Smooth muscle cell of the brain vasculature (primary cell): ENCODE results near the gene KRT17.

ENCODE experiments used
- DNase-seq: peaks from one replicate; pipeline ENCODE4 v3.0.0-alpha.2; 2012; ENCODE audit warnings: low read depth, low spot score

Gene KRT17

DNA sequence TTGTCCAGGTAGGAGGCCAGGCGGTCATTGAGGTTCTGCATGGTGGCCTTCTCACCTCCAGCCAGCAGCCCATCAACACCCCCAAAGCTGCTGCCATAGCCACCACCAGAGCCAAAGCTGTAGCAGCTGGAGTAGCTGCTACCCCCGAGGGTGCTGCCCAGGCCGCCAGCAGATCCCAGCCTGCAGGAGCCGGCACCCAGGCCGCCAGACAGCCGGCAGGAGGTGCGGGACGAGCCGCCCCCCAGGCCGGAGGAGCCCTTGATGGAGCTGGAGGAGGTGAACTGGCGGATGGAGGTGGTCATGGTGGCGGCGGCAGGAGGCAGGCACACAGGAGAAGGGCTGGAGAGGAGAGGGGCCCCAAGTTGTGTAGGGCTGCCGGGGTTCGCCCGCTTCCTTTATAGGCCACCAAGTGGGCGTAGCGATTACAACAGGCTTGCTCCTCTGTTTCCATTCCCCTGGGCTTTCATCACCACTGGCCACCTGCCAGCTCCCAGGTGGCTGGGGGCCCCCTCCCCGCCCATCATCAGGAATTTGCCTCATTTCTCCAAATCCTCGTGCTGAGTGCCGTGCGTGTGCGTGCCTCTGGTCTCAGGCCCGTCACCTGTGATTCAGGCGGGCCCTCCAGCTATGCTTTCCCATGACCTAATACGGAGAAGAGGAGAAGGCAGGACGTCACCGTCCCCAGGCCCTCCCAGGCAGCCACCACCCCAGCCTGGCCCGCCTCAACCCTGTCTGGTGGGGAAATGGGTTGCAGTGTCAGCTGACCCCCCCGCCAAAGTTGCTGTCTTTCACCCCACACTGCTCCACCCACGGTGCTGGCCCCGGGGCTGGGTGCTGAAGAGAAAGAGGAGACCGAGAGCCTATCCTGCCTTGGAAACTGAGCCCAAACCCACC lies at the start of gene KRT17:
Gene KRT17 (minus strand): TSS at position 368 of the 894 bp plus-strand sequence. CDS start 66 bp downstream, at position 302.
- no peak for DNase-seq

DNA sequence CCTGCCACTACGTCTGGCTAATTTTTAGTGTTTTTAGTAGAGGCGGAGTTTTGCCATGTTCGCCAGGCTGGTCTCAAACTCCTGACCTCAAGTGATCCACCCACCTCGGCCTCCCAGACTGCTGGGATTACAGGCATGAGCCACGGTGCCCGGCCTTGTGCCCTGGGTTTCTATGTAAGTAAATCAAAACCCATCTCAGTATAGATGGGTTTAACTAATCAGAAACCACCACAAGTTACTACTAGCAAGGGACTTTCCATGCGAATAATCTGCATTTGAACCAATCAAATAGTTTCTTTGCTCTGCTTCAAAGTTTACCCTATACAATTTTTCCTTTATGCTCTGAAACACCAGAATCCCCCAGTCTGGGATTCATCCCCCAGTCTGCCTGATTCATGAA lies 47.8 kb upstream of the KRT17 start:
- no peak for DNase-seq

DNA sequence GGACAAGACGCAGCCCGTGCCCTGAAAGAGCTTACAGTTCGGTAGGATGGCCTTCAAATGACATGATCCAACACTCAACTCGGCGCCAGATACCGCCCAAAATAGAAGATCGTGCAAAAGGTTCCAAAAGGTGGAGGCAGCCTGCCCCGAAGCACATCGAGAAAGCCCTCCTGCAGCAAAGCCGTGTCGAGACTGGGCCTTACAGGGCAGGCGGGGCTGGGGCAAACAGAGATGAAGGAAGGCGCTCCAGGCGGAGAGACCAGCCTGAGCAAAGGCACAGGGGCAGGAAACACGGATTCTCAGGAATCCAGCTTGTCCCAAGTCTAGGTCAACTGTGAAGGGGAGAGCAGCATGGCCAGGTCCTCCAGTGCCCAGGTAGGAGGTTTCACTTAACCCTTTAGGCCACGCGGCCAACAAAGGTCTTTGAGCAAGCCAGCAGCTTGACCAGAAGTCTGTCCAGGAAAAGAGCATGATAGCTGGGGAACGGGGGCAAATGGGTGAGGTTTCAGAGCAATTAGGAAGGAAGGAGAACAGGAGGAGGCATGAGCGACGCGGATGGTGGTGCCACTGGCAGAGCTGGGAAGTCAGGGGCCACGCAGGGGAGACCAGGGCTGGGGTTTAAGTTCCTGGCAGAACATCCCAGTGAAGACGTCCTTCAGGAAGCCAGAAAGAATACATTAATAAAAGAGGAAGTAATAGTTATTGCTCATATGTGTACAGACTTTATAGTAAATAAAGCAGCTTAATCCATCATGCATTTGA lies 43.1 kb upstream of the KRT17 start:
- DNase-seq = no peak

DNA sequence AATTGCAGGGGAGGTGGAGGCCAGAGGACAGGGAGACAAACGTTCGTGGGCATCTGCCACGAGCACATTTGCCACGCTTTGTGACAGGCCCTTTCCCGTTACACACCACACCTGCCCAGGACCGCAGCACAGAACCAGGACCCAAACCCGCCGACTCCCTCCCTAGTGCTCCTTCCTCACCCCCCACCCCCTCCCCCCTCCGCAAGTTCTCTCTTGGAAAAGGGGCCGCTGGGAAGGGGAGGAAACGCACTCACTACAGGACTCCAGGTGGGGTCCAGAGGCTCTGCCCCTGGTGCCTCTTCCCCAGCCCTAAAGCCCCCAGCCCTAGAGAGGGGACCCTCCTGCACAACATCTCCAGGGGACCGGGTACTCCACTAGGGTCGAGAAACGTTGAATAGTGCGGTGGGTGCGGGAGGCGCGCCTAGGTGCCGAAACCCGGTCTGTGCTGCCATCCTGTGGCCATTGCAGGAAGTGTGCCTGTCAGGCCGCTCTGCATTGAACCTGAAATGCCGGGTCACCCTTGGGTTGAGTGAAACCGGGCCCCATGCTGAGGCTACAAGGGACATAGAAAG lies 42.4 kb upstream of the KRT17 start:
- DNase-seq = no peak

DNA sequence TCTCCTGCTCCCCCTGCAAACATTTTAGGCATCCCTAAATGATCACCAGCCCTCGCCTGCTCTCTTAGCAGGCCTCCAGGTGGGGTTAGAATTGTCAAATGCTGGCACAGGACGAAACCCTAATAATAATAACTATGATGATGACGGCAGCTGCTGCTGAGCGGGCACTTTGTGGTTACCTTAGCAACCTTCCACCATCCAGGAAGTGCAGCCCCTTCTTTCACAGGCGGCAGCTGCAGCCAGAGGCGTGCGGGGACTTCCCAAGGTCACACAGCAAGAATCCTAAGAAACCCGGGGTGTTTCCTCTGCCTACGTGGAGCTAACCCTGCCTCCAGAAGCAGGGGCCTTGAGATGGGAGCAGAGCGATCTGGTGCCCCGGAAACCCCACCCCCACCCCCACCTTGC lies 41.9 kb upstream of the KRT17 start:
- DNase-seq = no peak

DNA sequence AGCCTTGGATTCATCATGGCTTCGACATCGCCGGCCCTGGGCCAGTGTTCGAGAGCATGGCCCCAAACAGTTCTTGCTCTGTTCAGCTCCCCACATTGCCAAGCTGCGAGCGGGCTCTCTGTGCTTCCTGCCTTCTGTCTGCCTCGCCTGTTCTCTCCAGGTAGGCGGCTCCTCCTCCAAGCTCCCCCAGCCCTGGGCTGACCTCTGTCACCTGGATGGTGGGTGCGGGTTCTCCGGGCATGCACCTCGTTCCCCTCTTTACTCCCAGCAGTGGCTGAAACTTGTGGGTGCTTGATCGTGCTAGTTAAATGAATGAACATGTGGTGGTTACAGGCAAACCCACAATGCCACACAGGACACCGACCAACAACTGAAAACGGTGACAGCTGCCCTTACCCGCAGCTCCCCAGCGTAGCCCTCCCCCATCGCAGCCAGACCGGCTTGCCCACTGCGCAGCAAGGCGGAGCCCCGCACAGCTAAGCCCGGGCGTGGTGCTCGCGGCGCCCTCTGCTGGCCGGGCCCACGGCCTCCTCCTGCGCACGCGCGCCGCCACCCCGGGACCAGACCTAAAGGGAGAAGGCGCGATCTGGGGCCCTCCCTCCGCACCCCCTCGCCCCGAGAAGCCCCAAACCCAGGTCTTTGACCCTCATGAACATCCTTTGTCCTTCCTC lies 41.3 kb upstream of the KRT17 start:
- peak; percentile 60 for DNase-seq

DNA sequence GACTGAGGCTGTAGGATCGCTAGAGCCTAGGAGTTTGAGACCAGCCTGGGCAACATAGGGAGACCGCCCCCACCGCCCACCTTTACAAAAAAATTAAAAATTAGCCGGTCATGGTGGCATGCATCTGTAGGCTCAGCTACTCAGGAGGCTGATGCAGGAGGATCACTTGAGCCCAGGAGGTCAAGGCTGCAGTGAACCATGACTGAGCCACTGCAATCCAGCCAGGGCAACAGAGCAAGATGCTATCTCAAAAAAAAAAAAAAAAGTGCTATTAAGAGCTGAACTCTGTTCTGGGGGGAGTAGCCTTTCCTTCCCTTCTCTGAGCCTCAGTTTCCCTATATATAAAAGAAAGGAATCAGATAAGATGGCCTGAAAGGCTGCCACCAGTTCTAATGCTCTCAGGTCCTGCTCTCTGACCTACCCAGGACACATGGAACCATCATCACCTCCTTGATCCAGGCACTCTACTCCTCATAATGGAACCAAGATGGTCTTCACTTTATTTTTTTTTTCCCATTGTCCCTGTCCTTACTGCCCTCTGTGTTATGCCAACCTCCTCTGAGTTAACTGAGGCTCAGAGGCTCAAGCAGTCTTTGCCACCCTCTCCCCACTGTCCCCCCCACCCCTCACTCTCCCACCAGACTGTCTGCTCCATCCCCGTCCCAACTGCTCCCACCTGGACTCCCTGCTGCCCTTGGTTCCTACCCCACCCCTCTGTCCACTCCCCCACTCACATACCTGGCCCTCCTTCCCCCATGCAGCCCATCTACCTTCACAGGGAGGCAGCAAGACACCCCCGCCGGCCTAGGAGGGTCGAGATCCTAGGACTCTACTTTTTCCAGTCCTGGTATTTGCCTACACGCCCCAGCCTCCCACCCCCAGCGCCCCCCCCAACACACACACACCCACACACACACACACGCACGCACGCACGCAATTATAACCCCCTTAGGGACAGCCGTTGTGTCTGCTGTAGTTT lies 40.5 kb upstream of the KRT17 start:
- no peak for DNase-seq

DNA sequence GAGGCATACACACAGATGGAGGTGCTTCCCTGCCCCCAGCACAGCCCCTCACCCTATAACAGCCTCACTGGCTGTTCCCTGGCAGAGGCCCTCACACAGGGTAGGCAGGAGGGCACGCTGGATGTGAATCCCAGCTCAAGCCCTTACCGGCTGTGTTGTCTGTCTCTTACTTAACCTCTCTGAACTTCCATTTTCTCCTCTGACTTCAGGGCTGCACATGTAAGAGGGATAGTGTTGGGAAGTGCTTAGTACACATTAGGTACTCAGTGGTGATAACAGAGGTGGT lies 39.7 kb upstream of the KRT17 start:
- DNase-seq = no peak

DNA sequence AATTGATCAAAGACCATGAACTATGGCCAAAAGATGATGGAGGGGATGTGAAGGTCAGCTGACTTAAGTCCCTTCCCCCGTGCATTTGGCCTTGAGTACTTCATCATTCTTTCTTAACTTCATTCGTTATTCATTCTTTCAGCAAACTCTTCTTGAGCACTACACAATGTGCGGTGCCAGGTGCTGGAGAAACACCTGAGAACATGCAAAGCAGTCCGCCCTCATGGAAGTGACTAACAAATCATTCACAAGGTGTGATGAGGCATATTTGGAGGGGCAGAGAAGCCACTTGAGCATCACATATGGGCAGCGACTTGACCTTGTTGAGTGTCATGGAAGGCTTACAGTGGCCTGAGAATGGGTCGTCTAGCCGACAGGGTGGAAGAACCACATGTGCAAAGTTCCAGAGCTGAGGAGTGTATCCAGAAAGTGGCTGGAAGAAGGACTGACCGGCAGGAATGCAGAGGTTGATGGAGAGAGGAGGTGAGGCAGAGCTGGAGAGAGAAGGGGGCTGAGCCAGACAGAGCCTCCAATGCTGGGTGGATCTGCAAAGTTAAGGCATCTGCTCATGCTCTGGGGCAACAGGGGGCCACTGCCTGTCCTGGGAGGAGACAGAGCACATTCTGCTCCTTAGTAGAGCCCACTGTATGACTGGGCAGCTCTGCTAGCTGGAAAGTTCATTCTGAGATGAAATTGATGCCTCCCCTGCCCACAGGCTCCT lies 39.2 kb upstream of the KRT17 start:
- no peak for DNase-seq

DNA sequence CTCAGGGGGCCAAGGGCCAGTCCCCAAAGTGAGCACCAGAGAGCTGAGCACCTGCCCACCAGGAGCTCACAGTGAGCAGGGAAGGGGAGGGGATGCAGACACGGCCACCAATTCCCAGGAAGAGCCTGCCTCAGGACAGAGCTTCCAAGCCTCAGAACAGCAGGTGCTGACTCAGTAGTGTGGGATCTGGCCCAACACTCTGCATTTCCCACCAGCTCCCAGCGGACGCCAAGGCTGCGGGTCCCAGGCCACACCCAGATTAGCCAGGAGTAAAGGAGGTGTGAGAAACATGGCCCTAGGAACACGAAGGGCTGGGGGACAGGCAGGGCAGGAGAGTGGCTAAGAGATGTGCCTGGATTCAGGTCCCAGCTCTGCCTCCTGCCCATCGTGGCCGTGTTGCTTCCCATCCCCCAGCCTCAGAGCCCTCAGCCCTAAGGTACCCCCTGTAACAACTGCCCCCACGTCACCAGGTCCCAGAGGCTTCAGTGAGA lies 35.9 kb upstream of the KRT17 start:
- no peak for DNase-seq

DNA sequence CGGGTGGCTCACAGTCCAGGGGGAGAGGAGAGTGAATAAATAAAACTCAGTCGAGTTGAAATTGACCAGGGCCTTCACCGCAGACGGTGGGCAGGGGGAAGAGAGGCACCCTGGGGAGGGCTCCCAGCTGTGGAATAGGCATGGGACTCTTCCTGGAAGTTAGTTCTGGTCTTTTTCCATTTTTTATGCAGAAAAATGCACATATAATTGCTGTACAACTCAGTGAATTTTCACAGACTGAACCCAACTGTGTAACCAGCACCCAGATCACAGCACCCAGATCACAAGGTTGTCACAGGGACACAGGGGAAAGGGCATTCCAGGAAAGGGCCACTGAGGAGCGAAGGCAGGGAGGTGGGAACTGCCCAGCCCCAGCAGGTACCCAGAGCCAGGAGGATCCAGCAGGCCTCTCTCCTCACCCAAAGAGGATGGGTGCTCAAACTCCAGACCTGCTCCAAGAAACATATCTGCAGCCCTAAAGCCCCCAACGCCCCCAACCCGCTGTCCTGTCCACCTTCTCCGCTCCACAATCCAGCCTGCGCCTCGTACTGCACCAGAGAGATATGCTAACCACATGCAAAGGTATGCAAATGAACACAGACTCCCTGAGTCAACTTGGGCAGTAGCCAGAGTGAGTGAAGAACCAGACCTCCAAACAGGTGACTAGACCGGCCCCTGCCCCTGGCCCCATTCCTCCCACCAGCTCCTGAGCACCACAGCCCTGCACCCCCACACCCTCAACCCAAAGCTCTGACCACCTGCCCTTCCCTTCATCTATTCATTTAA lies 35.2 kb upstream of the KRT17 start:
- no peak for DNase-seq

DNA sequence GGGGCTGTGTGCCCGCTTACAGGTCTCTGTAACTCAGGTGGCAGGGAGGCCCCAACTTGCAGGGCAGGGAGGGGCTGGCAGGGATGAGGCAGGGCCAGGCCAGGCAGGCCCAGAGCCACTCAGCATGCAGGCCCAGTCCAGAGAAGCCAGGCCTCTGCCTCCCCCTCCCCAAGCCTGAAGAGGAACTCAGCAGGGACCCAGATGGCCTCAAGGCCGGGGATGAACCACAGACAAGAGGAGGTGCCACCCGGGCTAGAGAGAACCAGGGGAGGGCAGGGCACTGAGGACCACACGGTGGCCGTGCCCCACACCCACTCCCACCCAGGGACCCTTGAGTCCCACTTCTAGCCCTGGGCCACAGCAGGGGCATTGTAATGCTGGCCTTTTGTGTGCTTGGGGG lies 34.5 kb upstream of the KRT17 start:
- DNase-seq = no peak

DNA sequence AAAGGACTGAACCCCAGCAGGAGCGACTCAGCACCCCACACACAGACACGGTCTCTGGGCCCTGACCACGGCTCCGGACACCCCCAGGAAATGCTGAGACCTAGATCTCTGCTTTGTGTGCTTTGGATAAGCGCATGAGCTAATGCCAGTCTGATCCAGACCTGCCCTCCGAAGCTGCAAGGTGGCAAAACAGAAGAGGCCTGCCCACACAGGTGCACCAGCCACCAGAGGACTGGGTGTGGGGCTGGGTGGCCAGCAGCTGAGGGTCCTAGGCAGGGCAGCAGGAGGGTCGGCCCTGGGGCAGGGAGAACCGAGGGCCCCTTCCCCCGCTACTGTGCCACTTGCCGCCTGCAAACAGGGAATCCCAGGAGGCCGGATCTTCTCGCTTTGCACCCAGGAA lies 33.6 kb upstream of the KRT17 start:
- DNase-seq = no peak

DNA sequence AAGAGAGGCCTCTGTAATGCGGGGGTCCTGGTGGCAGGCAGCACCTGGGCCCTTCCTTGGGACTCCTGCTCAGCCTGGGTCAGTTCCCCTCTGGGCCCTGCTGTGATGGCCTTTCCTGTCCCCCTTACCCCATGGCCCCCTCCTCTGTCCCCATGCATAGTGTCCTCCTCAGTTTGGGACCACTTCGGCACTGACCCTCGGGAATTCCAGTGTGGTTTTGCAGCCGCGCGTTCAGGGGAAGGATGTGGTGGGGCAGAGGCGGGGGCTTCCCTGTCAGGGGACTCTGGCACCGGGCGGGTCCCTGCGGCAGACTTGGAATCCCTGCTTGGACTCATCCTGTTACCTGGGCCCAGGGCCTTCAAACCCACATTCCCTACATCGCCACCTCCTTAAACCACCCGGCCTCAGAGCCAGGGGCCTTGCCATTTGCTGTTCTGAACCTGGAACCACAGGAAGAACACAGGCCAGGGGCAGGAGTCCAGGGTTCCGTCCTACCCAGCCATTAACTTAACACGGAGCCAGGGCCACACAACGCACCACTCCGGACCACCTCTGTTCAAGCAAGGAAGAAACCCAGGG lies 32.9 kb upstream of the KRT17 start:
- no peak for DNase-seq

DNA sequence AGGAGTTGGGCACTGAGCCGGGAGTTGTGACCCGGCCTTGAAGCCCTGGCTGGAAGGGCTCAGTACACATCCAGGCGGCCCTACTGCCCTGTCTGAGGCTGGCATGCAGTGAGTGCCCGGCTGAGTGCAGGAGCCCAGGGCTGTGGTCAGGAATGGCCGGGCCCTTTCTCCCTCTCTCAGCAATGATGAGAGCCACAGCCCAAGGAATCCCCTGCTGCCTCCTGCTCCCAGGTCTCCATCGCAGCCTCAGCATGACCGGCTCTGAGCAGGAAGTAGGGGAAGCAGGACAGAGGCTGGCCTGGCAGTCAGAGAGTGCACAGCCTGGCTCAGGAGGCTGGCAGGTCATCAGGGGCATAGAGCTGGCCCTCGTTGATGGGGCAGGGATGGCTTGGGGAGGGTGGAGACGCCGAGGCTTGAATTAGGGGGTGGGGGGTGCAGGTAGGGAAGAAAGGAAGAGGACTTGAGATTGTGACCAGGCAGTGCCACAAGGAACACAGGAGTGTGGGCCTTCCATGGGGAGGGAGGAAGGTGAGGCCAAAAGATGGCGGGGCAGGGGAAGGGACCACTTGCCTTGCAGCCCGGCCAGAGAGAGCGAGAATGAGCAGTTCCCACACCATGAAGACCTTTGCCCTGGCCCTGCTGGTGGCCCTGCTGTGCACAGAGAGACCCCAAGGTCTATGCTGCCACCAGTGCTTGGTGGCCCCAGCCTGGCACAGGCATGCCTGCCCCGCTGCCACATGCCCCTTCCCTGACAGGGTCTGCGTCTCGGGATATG lies 32.1 kb upstream of the KRT17 start:
- no peak for DNase-seq

DNA sequence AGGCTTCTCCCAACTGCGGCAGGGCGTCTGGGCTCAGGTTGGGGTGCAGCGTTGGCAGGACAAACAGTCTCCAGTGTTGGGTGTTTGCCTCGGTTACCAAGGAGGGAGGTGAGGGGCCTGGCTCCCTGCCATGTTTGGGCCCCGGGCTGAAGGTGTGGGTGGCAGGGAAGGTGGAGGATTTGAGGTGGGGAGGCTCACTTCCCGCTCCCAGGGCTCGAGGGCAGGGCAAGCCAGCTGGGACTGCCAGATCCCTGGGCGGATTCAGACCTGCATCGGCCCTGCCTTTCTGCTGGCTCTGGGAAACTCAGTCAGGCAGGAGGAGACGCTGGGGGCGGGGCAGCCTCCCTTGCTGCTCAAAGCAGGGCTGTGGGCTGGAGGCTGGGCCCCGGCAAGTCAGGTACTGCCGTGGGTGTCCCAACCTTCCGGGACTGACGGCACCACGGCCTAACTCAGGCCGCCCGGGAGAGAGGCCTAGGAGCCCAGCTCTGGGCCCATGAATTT lies 31.3 kb upstream of the KRT17 start:
- no peak for DNase-seq

DNA sequence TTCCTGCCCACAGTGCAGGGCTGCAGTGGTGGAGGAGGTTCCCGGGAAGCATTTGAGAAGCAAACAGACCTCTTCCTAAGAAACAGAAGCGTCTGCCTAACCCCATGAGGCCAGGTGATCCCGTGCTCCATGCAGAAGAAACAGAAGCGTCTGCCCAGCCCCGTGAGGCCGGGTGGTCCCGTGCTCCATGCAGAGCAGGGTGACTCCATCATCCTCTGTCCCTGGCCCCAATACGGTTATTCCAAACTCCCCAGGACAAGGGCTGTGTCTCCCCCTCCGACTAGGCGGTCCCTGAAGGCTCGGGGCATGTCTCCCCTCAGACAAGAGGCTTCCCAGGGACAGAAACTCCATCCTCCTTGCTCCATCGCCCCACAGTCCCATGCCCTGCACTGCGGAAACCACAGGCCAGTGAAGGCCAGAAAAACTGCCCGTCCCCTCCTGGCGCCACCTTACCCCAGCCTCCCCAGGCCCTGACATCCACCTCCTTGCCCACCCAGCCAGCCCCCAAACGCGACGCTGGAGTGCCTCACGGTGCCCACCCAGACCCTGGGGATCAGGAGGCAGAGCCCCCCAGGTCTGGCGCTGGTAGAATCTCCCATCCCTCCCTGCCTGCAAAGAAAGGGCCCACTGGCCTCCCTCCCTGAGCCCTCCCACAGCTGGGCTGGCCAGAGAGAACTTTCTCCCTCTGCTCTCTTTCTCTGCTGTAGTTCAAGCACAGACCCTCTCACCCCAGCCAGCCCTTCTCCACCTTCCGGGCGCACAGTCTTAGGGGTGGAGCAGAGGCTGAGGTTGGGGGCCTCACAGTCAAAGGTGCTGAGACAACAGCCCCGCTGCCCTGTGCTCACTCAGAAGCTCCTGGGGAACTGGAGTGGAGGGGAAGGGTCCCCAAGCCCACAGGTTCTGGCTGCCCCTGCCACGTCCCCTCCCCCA lies 30.6 kb upstream of the KRT17 start:
- DNase-seq = no peak
